Measurements from ENCODE around the gene ZCCHC10. TPM values are rescaled to one million over a fixed set of nuclear protein-coding genes. Genes with fewer than 3 reads are reported as not detected.

Gene ZCCHC10
- total and polyA plus RNA-seq, 2 of the 4 experiments (the other 2 are of a cell fraction) = 4.1 to 20.4 TPM

DNA sequence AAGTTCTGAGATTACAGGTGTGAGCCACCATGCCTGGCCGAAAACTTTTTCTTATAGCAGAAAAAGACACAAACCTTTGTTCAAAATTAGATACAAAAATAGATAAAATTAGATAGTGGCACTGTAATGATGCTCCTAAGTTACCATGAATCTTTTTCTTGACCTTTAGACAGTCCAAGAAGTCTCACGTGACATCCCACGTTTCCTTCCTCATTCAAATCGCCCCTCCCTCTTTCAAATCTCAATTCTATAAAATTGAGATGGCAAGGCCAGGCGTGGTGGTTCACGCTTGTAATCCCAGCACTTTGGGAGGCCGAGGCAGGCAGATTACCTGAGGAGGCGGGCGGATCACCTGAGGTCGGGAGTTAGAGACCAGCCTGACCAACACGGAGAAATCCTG, 7.7 kb upstream of the ZCCHC10 start:
- Histone ChIP-seq H4K5ac (ENCODE audit: low read depth, low read length) (no peak overlapping the region), H3K14ac (replicated peaks; ENCODE audit: low read depth, low read length) (no peak overlapping the region), H4K8ac (ENCODE audit: low read depth in 2 of 2, low read length in 2 of 2) (no peak overlapping the region), H2BK120ac (ENCODE audit: low read depth, low read length) (no peak overlapping the region), H3K18ac (ENCODE audit: low read depth, low read length) (no peak overlapping the region), H3K9me1 (ENCODE audit: insufficient read depth, low read length) (no peaks in the 10 kb centered on the region), H2AK5ac (ENCODE audit: low read depth, low read length) (no peak overlapping the region), H3K27me3 (ENCODE audit: control insufficient read depth, insufficient read depth, low read length) (no peaks in the 10 kb centered on the region), H3K56ac (ENCODE audit: extremely low read depth, insufficient read depth, low read length) (no peak overlapping the region), H3K4ac (ENCODE audit: low read depth, low read length) (no peak overlapping the region), H2AFZ (replicated peaks; ENCODE audit: low read length, poor library complexity) (no peak overlapping the region), H3K36me3 (ENCODE audit: control insufficient read depth, insufficient read depth, low read length) (no peaks in the 10 kb centered on the region), H4K20me1 (ENCODE audit: insufficient read depth, low read length) (no peaks in the 10 kb centered on the region), H4K91ac (ENCODE audit: insufficient read depth, low read depth, low read length) (no peak overlapping the region), H3K4me2 (ENCODE audit: low read depth, low read length) (no peak overlapping the region), H2BK15ac (ENCODE audit: low read depth, low read length) (no peak overlapping the region), H2BK20ac (ENCODE audit: low read depth, low read length) (no peak overlapping the region), H2BK5ac (ENCODE audit: low read depth, low read length, poor library complexity, severe bottlenecking) (no peak overlapping the region), H3K23ac (ENCODE audit: low read depth, low read length) (no peak overlapping the region), H3K4me1 (ENCODE audit: control insufficient read depth, insufficient read depth, low read length) (no peaks in the 10 kb centered on the region), H3K27ac (ENCODE audit: insufficient read depth, low read length) (no peak overlapping the region), H3K4me3 (ENCODE audit: insufficient read depth, low read depth, low read length) (no peak overlapping the region), H3K79me1 (ENCODE audit: low read depth in 1 of 2, low read length in 2 of 2) (no peaks in the 10 kb centered on the region), H3K9ac (ENCODE audit: low read depth, low read length) (no peak overlapping the region), H3K9me3 (ENCODE audit: control insufficient read depth, insufficient read depth, low read length) (no peaks in the 10 kb centered on the region), H2AK9ac (replicated peaks; ENCODE audit: low read depth, low read length, poor library complexity) (no peak overlapping the region)
- TF ChIP-seq CEBPB (IDR thresholded peaks at IDR 0.05; ENCODE audit: low read depth, low read length) (no peak), MXI1 (IDR thresholded peaks at IDR 0.05; ENCODE audit: borderline replicate concordance, low read depth, low read length) (no peak), MAFK (IDR thresholded peaks at IDR 0.05; ENCODE audit: low read depth, low read length) (no peak), RAD21 (IDR thresholded peaks at IDR 0.05; ENCODE audit: low read length) (no peak), SMC3 (IDR thresholded peaks at IDR 0.05; ENCODE audit: low read depth, low read length) (no peak), CHD1 (IDR thresholded peaks at IDR 0.05; ENCODE audit: low read depth, low read length) (no peak), NFE2L2 (IDR thresholded peaks at IDR 0.05; ENCODE audit: low read depth, low read length) (no peak), FOS (IDR thresholded peaks at IDR 0.05; ENCODE audit: low read depth, low read length) (no peak), BHLHE40 (IDR thresholded peaks at IDR 0.05; ENCODE audit: low read depth, low read length) (no peak), ELK1 (IDR thresholded peaks at IDR 0.05; ENCODE audit: borderline replicate concordance, low read depth, low read length) (no peak)
- TF ChIP-seq, protein P1, sequence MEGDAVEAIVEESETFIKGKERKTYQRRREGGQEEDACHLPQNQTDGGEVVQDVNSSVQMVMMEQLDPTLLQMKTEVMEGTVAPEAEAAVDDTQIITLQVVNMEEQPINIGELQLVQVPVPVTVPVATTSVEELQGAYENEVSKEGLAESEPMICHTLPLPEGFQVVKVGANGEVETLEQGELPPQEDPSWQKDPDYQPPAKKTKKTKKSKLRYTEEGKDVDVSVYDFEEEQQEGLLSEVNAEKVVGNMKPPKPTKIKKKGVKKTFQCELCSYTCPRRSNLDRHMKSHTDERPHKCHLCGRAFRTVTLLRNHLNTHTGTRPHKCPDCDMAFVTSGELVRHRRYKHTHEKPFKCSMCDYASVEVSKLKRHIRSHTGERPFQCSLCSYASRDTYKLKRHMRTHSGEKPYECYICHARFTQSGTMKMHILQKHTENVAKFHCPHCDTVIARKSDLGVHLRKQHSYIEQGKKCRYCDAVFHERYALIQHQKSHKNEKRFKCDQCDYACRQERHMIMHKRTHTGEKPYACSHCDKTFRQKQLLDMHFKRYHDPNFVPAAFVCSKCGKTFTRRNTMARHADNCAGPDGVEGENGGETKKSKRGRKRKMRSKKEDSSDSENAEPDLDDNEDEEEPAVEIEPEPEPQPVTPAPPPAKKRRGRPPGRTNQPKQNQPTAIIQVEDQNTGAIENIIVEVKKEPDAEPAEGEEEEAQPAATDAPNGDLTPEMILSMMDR (conservative IDR thresholded peaks at IDR 0.05; ENCODE audit: low read depth, low read length) = no peak
- TF ChIP-seq, protein P2, sequence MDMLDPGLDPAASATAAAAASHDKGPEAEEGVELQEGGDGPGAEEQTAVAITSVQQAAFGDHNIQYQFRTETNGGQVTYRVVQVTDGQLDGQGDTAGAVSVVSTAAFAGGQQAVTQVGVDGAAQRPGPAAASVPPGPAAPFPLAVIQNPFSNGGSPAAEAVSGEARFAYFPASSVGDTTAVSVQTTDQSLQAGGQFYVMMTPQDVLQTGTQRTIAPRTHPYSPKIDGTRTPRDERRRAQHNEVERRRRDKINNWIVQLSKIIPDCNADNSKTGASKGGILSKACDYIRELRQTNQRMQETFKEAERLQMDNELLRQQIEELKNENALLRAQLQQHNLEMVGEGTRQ (IDR thresholded peaks at IDR 0.05; ENCODE audit: low read depth, low read length) = no peak
- 88 to 100% methylated on average over 2 to 6 of the region's 11 CpGs for WGBS, 2 experiments (ENCODE audit: extremely low coverage in 2 of 2, insufficient read length in 1 of 2)
- ChIA-PET CTCF (no interaction called here), POLR2A (ENCODE audit: unreplicated experiment) (no interaction called here)
- ATAC-seq (ENCODE audit: low read depth) (no peak), DNase-seq (no peak)
- in situ Hi-C loops (cut with MboI; ENCODE audit: low sequenced_read_pairs) = no loop called here
- dilution Hi-C loops (cut with HindIII; ENCODE audit: low sequenced_read_pairs, unreplicated experiment) = no loop called here
- BruUV-seq (replicated peaks) = no TSS peak
- intact Hi-C loops (cut with micrococcal nuclease) = no loop called here
